ENCODE results near the gene ASB10.

The ASB10 gene

GRCh38 chr7:151209588-151209987, 22.5 kb upstream of the ASB10 start:
- DNase-seq: no peak

DNA sequence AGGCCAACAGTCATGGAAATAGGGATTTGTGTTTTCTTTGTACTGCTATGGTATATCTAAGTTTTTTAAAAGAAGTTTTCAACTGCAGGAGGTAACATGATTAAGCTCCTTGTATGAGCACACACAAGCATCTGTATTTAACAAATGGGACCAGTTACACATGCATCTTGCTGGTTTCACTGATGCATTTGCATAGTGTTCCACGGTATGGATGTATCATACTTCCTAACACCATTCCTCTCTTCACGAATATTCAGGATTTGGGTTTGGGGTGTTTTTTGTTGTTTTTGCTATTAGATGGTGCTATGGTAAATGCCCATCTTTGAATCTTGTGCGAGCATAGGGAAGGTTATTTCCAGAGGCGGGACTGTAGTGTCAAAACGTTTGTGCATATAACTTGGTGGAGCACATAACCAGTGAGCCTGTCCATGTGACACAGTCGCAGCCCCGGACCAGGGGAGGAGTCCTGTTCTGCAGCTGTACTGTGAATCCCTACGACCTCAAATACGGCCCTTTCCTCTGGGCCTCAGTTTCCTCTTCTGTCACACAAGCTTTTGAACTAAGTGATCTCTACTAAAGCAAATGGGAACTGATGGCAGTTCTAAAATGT, 21.3 kb upstream of the ASB10 start:
- no peak for DNase-seq

DNA sequence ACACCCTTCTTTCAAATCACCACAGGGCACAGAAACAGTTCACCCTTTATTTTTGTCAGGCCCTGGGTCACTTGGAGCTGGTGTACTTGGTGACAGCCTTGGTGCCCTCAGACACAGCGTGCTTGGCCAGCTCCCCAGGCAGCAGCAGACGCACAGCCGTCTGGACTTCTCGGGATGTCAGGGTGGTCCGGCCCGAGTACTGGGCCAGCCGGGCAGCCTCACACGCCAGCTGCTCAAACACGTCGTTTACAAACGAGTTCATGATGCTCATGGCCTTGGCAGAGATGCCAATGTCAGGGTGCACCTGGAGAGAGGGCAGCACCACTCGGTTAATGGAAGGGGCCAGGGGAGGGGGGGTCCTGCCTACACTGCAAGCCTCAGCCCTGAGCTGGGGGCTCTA, 20.8 kb upstream of the ASB10 start:
- no peak for DNase-seq

DNA sequence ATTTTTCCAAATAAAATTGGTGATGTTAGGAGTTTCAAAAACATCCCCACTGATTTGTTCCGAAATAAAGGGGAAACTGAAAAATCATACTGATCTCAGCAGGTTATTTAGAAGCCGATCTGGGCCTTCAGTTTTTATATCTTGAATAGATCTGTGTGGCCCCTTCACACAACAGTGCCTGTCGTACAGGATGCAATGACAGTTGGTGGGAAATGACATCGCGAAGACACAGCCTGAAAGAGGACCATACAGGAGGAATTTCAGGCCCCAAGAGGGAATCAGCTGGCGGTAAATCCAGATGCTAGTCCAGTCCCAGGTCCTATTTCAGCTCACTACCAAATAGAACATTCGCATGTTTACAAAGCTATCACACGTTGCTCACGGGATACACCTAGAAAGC, 20.3 kb upstream of the ASB10 start:
- DNase-seq: no peak

- no peak for DNase-seq
Measured at GRCh38 chr7:151206914-151207313, 19.9 kb upstream of the ASB10 start.

DNA sequence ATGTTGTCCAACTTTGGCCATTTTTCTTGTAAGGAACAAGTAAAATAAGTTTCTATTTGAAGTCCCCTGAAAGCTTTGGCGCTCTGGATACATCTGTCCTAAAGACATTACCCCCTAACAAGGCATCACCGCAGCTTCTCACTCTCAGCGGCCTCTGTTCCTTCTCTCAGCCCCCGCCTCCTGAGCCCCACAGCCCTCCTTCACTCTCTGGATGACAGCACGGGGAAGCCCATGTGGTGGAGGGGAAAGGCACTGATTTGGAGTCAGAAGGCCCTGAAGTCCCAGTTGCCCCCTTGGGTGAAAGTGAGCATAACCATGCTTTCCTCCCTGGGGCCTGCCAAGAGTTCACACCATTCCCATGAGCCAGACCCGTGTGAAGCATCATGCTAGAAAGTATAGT, 18.7 kb upstream of the ASB10 start:
- DNase-seq: no peak

GRCh38 chr7:151204383-151205032, 17.5 kb upstream of the ASB10 start:
- DNase-seq: peak in 1 of 2 experiments; percentile 59

- no peak for DNase-seq
Measured at GRCh38 chr7:151202836-151203235, 15.8 kb upstream of the ASB10 start.

- no peak for DNase-seq
Measured at GRCh38 chr7:151201751-151202150, 14.7 kb upstream of the ASB10 start.

DNA sequence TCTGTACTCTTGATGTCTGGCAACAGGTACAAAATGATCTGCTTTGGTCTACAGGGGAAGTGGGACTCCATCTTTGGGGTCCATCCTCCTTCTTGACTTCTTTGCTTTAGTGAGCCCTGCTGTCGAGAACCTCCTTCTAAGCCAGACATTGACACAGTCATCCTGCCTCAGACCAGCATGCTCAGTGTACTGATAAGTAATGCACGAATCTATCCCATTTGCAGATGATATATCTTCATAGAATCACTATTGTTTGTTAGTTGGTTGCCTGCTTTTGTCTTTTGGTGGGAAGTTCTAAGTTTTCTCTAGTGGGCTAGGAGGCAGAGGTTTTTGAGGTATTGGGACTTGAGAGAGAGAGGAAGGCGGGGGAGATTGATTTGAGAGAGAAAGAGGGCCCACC, 14.3 kb upstream of the ASB10 start:
- DNase-seq: no peak

DNA sequence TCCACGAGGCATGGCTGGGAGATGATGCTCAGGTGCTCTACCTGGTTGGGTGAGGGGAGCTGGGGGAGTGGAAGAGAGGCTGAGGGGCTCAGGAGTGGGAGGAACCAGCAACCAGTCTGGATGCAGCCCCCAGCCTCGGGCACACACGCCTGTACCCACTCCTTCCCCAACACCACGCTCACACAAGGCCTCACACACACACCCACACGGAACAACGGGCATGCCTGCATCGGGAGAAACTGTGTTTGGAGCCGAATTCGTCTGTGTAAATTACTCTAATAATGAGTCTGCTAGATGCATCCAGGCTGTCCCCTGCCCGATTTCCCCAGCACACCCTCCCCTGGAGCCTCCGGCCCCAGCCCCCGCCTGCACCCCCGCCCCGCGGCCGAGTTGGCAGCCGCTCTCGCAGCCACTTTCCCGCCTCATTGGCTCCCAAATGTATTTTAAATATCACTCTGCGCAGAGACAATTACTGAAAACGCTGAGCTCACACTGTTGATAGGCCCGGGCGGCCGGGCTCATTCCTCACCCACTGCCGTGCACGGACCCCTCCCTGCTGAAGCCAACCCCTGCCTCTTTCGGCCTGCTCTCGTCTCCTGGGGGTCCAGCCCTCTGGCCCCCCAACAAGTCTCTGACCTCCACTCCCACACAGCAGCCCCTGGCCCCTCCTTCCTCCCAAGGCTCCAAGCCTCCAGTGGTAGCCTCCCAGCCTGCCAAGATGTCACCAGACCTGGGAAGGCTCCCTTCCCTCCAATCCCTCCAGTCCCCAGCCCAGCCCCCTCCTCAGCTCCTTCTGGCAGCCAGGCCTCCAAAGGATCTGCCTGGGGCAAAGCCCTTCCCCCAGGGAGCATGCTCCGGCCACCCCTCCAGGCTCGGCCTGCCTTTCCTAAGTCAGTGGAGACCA, 12.1 kb upstream of the ASB10 start:
- peak in 1 of 2 experiments; percentile 51 for DNase-seq

GRCh38 chr7:151197932-151198331, 10.9 kb upstream of the ASB10 start:
- DNase-seq: no peak

GRCh38 chr7:151195616-151196450, 8.8 kb upstream of the ASB10 start:
- DNase-seq: peak in 1 of 2 experiments; percentile 15

GRCh38 chr7:151194188-151194587, 7.1 kb upstream of the ASB10 start:
- no peak for DNase-seq

- DNase-seq: no peak
Measured at GRCh38 chr7:151193203-151193978, 6.3 kb upstream of the ASB10 start.

DNA sequence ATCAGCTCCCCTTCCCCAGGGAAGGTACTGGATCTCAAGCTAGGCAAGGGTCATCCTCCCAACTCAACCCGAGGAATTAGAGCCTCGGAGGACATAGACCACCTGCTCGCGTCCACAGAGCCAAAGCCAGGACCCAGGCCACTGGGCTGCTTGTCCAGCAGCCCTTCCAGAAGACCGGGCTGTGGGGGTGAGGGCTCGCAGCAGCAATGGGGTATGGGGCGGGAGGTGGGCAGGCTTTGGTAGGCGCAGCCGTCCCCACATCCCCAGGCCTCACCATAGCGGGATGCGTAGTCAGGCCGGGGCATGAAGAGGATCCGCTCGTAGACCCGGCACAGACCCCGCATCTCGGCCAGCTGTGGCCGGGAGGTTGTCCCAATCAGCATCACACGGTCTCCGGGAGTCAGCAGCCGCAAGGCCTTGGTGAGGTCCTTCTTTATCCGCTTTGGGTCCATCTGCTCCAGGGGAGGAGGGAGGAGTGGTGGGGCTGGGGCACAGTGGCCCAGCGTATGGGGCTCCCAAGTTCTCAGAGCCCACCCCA, 5.0 kb upstream of the ASB10 start:
- DNase-seq: no peak

- no peak for DNase-seq
Measured at GRCh38 chr7:151191544-151191943, 4.5 kb upstream of the ASB10 start.

GRCh38 chr7:151189038-151189437, 2.0 kb upstream of the ASB10 start:
- no peak for DNase-seq

- DNase-seq: no peak
Measured at GRCh38 chr7:151188252-151188542, 1.1 kb upstream of the ASB10 start.

DNA sequence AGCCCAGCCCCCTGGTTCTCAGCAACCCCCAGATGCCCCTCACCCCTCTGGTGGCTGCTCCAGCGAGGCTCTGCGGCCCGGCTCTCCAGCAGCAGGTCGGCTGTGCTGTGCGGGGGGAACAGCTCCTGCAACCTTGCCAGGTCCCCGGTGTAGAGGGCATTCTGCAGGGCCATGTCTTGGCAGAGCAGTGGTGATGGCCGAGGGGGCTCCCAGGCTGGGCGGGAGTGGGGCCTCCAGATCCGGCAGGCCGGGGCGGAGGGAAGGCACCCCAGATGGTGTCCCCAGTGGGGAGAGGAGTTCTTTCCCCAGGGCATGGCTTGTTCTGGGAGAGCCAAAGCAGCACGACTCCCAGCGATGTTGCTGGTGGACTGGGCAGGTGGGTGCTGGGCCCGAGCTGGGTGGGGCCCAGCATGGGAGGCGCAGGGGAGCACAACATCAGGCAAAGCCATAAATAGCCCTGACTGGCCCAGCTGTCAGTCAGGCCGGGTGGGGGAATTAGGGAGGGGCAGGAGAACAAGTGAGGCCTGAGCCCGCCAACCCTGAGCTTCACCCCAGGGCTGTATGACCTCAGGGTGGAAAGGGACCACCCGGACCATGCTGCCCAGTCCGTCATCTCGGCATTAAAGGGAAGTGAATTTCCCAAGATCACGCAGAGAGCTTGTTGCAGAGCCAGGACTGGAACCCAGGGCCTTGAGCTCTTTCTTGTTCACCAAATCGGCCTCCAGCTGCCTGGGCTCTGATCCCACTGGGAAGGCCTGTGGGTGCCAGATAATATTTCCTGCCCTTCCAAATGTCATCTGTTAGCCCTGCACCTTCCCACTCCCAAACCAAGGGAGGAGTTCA, 580 bp upstream of the ASB10 start:
- DNase-seq: no peak
